ENCODE data around the gene MAPT. TPM values are rescaled to one million over a fixed set of nuclear protein-coding genes. Genes with fewer than 3 reads are reported as not detected.

MAPT gene
- total RNA-seq, 1 donor from 2014 or later: 2.1 TPM

- FAIRE-seq (no peak), DNase-seq (ENCODE audit: low read depth) (no peak)
- H3K4me1 ChIP-seq (ENCODE audit: insufficient read depth, low read length): no peaks in the 10 kb centered on the region
- H4K20me1 ChIP-seq (ENCODE audit: insufficient read depth, low read length): no peaks in the 10 kb centered on the region
- no peaks in the 10 kb centered on the region for H3K4me1 Mint-ChIP-seq (ENCODE audit: low read depth, unreplicated experiment)
- TF ChIP-seq CTCF (IDR thresholded peaks at IDR 0.05; ENCODE audit: insufficient read depth, low read depth, low read length) (no peak), EZH2 (IDR thresholded peaks at IDR 0.05; ENCODE audit: insufficient read depth, low read length) (no peak)
- H3K79me2 ChIP-seq (ENCODE audit: insufficient read depth, low read length): no peaks in the 10 kb centered on the region
- no peak overlapping the region for H3K9ac ChIP-seq (ENCODE audit: low read length)
- H3K27ac ChIP-seq (ENCODE audit: low read depth, low read length): no peak overlapping the region
- peaks cover 60% of the 10 kb centered on the region for H3K27me3 Mint-ChIP-seq (ENCODE audit: low read depth, unreplicated experiment)
- peaks cover 43% of the 10 kb centered on the region for H3K27me3 ChIP-seq (ENCODE audit: insufficient read depth, low read length)
- no peak overlapping the region for H3K4me3 ChIP-seq (ENCODE audit: insufficient read depth, low read depth, low read length)
- H3K9me3 Mint-ChIP-seq (ENCODE audit: unreplicated experiment): no peaks in the 10 kb centered on the region
- no peak overlapping the region for H2AFZ ChIP-seq (ENCODE audit: low read depth, low read length)
- no peak overlapping the region for H3K4me2 ChIP-seq (ENCODE audit: low read length)
- H3K36me3 Mint-ChIP-seq (ENCODE audit: low read depth, unreplicated experiment): no peaks in the 10 kb centered on the region
- H3K4me3 Mint-ChIP-seq (ENCODE audit: unreplicated experiment): no peak overlapping the region
- no peaks in the 10 kb centered on the region for H3K9me3 ChIP-seq (ENCODE audit: insufficient read depth, low read depth, low read length)
- no peaks in the 10 kb centered on the region for H3K36me3 ChIP-seq (ENCODE audit: insufficient read depth, low read length)
- H3K27ac Mint-ChIP-seq (ENCODE audit: unreplicated experiment): no peak overlapping the region
Observed at GRCh38 chr17:45904866-45905265, 10.5 kb downstream of the MAPT start.

GRCh38 chr17:45905814-45906213 lies 11.5 kb downstream of the MAPT start:
- FAIRE-seq (no peak), DNase-seq (ENCODE audit: low read depth) (no peak)
- Mint-ChIP-seq H3K4me1 (ENCODE audit: low read depth, unreplicated experiment) (no peaks in the 10 kb centered on the region), H3K9me3 (ENCODE audit: unreplicated experiment) (no peaks in the 10 kb centered on the region), H3K4me3 (ENCODE audit: unreplicated experiment) (no peak overlapping the region), H3K27ac (ENCODE audit: unreplicated experiment) (no peak overlapping the region), H3K36me3 (ENCODE audit: low read depth, unreplicated experiment) (no peaks in the 10 kb centered on the region), H3K27me3 (ENCODE audit: low read depth, unreplicated experiment) (peaks cover 56% of the 10 kb centered on the region)
- Histone ChIP-seq H2AFZ (ENCODE audit: low read depth, low read length) (no peak overlapping the region), H3K4me3 (ENCODE audit: insufficient read depth, low read depth, low read length) (no peak overlapping the region), H3K27me3 (ENCODE audit: insufficient read depth, low read length) (peaks cover 40% of the 10 kb centered on the region), H3K4me1 (ENCODE audit: insufficient read depth, low read length) (no peaks in the 10 kb centered on the region), H3K27ac (ENCODE audit: low read depth, low read length) (no peak overlapping the region), H4K20me1 (ENCODE audit: insufficient read depth, low read length) (no peaks in the 10 kb centered on the region), H3K9me3 (ENCODE audit: insufficient read depth, low read depth, low read length) (no peaks in the 10 kb centered on the region), H3K9ac (ENCODE audit: low read length) (no peak overlapping the region), H3K79me2 (ENCODE audit: insufficient read depth, low read length) (no peaks in the 10 kb centered on the region), H3K4me2 (ENCODE audit: low read length) (no peak overlapping the region), H3K36me3 (ENCODE audit: insufficient read depth, low read length) (no peaks in the 10 kb centered on the region)
- TF ChIP-seq EZH2 (IDR thresholded peaks at IDR 0.05; ENCODE audit: insufficient read depth, low read length) (no peak), CTCF (IDR thresholded peaks at IDR 0.05; ENCODE audit: insufficient read depth, low read depth, low read length) (no peak)

GRCh38 chr17:45906237-45906636 lies 11.9 kb downstream of the MAPT start:
- peaks cover 39% of the 10 kb centered on the region for H3K27me3 ChIP-seq (ENCODE audit: insufficient read depth, low read length)
- H3K27ac Mint-ChIP-seq (ENCODE audit: unreplicated experiment): no peak overlapping the region
- H3K27ac ChIP-seq (ENCODE audit: low read depth, low read length): no peak overlapping the region

More at GRCh38 chr17:45906237-45906636, 11.9 kb downstream of the MAPT start:
- DNase-seq (ENCODE audit: low read depth): no peak
- Histone ChIP-seq H3K9ac (ENCODE audit: low read length) (no peak overlapping the region), H3K9me3 (ENCODE audit: insufficient read depth, low read depth, low read length) (no peaks in the 10 kb centered on the region), H3K4me1 (ENCODE audit: insufficient read depth, low read length) (no peaks in the 10 kb centered on the region), H3K36me3 (ENCODE audit: insufficient read depth, low read length) (no peaks in the 10 kb centered on the region), H3K4me2 (ENCODE audit: low read length) (no peak overlapping the region), H2AFZ (ENCODE audit: low read depth, low read length) (no peak overlapping the region), H4K20me1 (ENCODE audit: insufficient read depth, low read length) (no peaks in the 10 kb centered on the region), H3K4me3 (ENCODE audit: insufficient read depth, low read depth, low read length) (no peak overlapping the region), H3K79me2 (ENCODE audit: insufficient read depth, low read length) (no peaks in the 10 kb centered on the region)
- Mint-ChIP-seq H3K4me3 (ENCODE audit: unreplicated experiment) (no peak overlapping the region), H3K27me3 (ENCODE audit: low read depth, unreplicated experiment) (peaks cover 56% of the 10 kb centered on the region), H3K9me3 (ENCODE audit: unreplicated experiment) (peaks cover 3% of the 10 kb centered on the region), H3K36me3 (ENCODE audit: low read depth, unreplicated experiment) (no peaks in the 10 kb centered on the region), H3K4me1 (ENCODE audit: low read depth, unreplicated experiment) (no peaks in the 10 kb centered on the region)
- TF ChIP-seq EZH2 (IDR thresholded peaks at IDR 0.05; ENCODE audit: insufficient read depth, low read length): no peak
- TF ChIP-seq CTCF (IDR thresholded peaks at IDR 0.05; ENCODE audit: insufficient read depth, low read depth, low read length): no peak
- FAIRE-seq: no peak

Data from astrocyte (in vitro differentiated cells and primary cell).